PC-3 (cell line): ENCODE data around the gene CDH13. TPM values are rescaled to one million over a fixed set of nuclear protein-coding genes. Genes with fewer than 3 reads are reported as not detected.

Experiments
- ATAC-seq: fragments of 200-7000 bp; cut with Tn5 transposase; 2 replicates; pipeline ENCODE4 v1.9.1; 2020; ENCODE audit warnings: mild to moderate bottlenecking, moderate library complexity
- BruUV-seq: library from RNA; stranded (reverse); fragments of 400-500 nt; replicated peaks from 2 replicates; lab custom pipeline; 2021; lab: Mats Ljungman, UMichigan
- CTCF ChIA-PET: fragments of 300-600 bp; sonication (Branson Sonifier 250); formaldehyde crosslinking; loops from one replicate; lab custom pipeline; 2022; ENCODE audit warnings: antibody characterized with exemption; lab: Charles Lee
- POLR2A ChIA-PET: fragments of 300-600 bp; sonication (Branson Sonifier 250); formaldehyde crosslinking; loops from one replicate; lab custom pipeline; 2022; ENCODE audit warnings: antibody characterized with exemption; ENCODE audit not compliant: unreplicated experiment; lab: Charles Lee
- DNase-seq: peaks from one replicate; pipeline ENCODE4 v3.0.0-alpha.2; 2015
- H2AFZ ChIP-seq: fragments of 300-600 bp; sonication (generic); 2 replicates; pipeline ENCODE4 v1.6.0; 2016; ENCODE audit warnings: antibody characterized with exemption, low read length
- H3F3A ChIP-seq: fragments of 300-600 bp; sonication (generic); one replicate; pipeline ENCODE4 v1.6.0; 2017; ENCODE audit warnings: antibody characterized with exemption, low read length, control low read depth, mild to moderate bottlenecking; ENCODE audit not compliant: unreplicated experiment
- H3K27ac ChIP-seq: fragments of 300-600 bp; sonication (generic); 2 replicates; pipeline ENCODE4 v1.5.1; 2016; ENCODE audit warnings: mild to moderate bottlenecking, low read length
- H3K27me3 ChIP-seq: fragments of 300-600 bp; sonication (generic); 2 replicates; pipeline ENCODE4 v1.6.1; 2016; ENCODE audit warnings: low read length, mixed read lengths
- H3K36me3 ChIP-seq: fragments of 300-600 bp; sonication (generic); 2 replicates; pipeline ENCODE4 v1.6.1; 2016; ENCODE audit warnings: low read depth, mixed run types, low read length, mixed read lengths
- H3K4me1 ChIP-seq: fragments of 300-600 bp; sonication (generic); 2 replicates; pipeline ENCODE4 v1.5.1; 2016; ENCODE audit warnings: low read length; ENCODE audit not compliant: insufficient read depth
- H3K4me2 ChIP-seq: fragments of 300-600 bp; sonication (generic); 2 replicates; pipeline ENCODE4 v1.6.0; 2016; ENCODE audit warnings: low read length
- H3K4me3 ChIP-seq: fragments of 300-600 bp; sonication (generic); 2 replicates; pipeline ENCODE4 v1.5.1; 2016; ENCODE audit warnings: mild to moderate bottlenecking, low read length, mixed read lengths
- H3K79me2 ChIP-seq: fragments of 300-600 bp; sonication (generic); 2 replicates; pipeline ENCODE4 v1.6.1; 2017; ENCODE audit warnings: low read length, mixed read lengths
- H3K9ac ChIP-seq: fragments of 300-600 bp; sonication (generic); 2 replicates; pipeline ENCODE4 v1.6.0; 2016; ENCODE audit warnings: mild to moderate bottlenecking, low read length
- H3K9me2 ChIP-seq: fragments of 300-600 bp; sonication (generic); replicated peaks from 2 replicates; pipeline ENCODE4 v1.6.1; 2016; ENCODE audit warnings: mixed run types, low read length, mixed read lengths
- H3K9me3 ChIP-seq: fragments of 300-600 bp; sonication (generic); 2 replicates; pipeline ENCODE4 v1.6.1; 2016; ENCODE audit warnings: low read length, mixed read lengths
- H4K20me1 ChIP-seq: fragments of 300-600 bp; sonication (generic); 2 replicates; pipeline ENCODE4 v1.6.1; 2016; ENCODE audit warnings: low read length, mixed read lengths
- CTCF ChIP-seq: fragments of 300-600 bp; sonication (generic); conservative IDR thresholded peaks from 2 replicates; pipeline ENCODE4 v1.5.1; 2017; ENCODE audit warnings: antibody characterized with exemption, low read depth, mild to moderate bottlenecking, low read length
- EZH2 ChIP-seq: fragments of 300-600 bp; sonication (generic); IDR thresholded peaks from one replicate; pipeline ENCODE4 v1.6.1; 2017; ENCODE audit warnings: antibody characterized with exemption, mild to moderate bottlenecking, low read length; ENCODE audit not compliant: unreplicated experiment
- EZH2phosphoT487 ChIP-seq: fragments of 300-600 bp; sonication (generic); IDR thresholded peaks from 2 replicates; pipeline ENCODE4 v1.6.1; 2018; ENCODE audit warnings: mild to moderate bottlenecking, antibody characterized with exemption, low read length, borderline replicate concordance
- intact Hi-C: fragments of 100-400 bp; cut with micrococcal nuclease; formaldehyde crosslinking; loops from 2 replicates; pipeline ENCODE4 v1.9.0; 2023
- total RNA-seq: library from RNA; depleted of rRNA; stranded (reverse); fragments of >200 nt; gene quantifications from 2 replicates; pipeline ENCODE4 v1.2.3, GENCODE V29; 2014

CDH13 gene
- total RNA-seq, 1 experiment from 2014 or later: 0.36 TPM

- ATAC-seq: no peak
Observed at GRCh38 chr16:83116274-83116892, 489.6 kb downstream of the CDH13 start.

GRCh38 chr16:83117810-83118209 is 491.0 kb downstream of the CDH13 start:
- no peak overlapping the region for H3K4me3 ChIP-seq
- H3K79me2 ChIP-seq: no peaks in the 10 kb centered on the region
- no peak overlapping the region for H3K9ac ChIP-seq
- ATAC-seq (no peak), DNase-seq (no peak)
- H3K27ac ChIP-seq: no peak overlapping the region
- ChIA-PET POLR2A (no interaction called here), CTCF (no interaction called here)
- no peaks in the 10 kb centered on the region for H3K4me1 ChIP-seq
- H2AFZ ChIP-seq: no peak overlapping the region
- intact Hi-C loops: no loop called here
- H4K20me1 ChIP-seq: no peaks in the 10 kb centered on the region
- no peak for TF ChIP-seq CTCF
- no peak for TF ChIP-seq EZH2phosphoT487
- no peak for TF ChIP-seq EZH2
- H3K36me3 ChIP-seq: no peaks in the 10 kb centered on the region
- no TSS peak for BruUV-seq
- H3K9me2 ChIP-seq: no peaks in the 10 kb centered on the region
- H3K4me2 ChIP-seq: no peak overlapping the region
- H3F3A ChIP-seq: no peaks in the 10 kb centered on the region
- H3K9me3 ChIP-seq: no peaks in the 10 kb centered on the region
- no peaks in the 10 kb centered on the region for H3K27me3 ChIP-seq

More at GRCh38 chr16:83116274-83116892, 489.6 kb downstream of the CDH13 start:
- no TSS peak for BruUV-seq
- Histone ChIP-seq H3K36me3 (no peaks in the 10 kb centered on the region), H3K4me1 (no peaks in the 10 kb centered on the region), H3F3A (no peaks in the 10 kb centered on the region), H3K79me2 (no peaks in the 10 kb centered on the region), H3K27me3 (peaks cover 2% of the 10 kb centered on the region; the same call in 1 of the 2 replicates), H4K20me1 (no peaks in the 10 kb centered on the region), H3K9me3 (no peaks in the 10 kb centered on the region), H3K9me2 (no peaks in the 10 kb centered on the region), H3K9ac (no peak overlapping the region), H2AFZ (no peak overlapping the region), H3K4me2 (no peak overlapping the region), H3K4me3 (no peak overlapping the region), H3K27ac (no peak overlapping the region)
- no peak for DNase-seq
- intact Hi-C loops: no loop called here
- no peak for TF ChIP-seq CTCF
- no peak for TF ChIP-seq EZH2phosphoT487
- no peak for TF ChIP-seq EZH2
- ChIA-PET POLR2A (no interaction called here), CTCF (no interaction called here)

GRCh38 chr16:83118365-83118764 is 491.6 kb downstream of the CDH13 start:
- H3F3A ChIP-seq: no peaks in the 10 kb centered on the region
- no peak overlapping the region for H3K27ac ChIP-seq
- DNase-seq (no peak), ATAC-seq (no peak)
- H3K9ac ChIP-seq: no peak overlapping the region
- no peak overlapping the region for H2AFZ ChIP-seq
- no peaks in the 10 kb centered on the region for H3K4me1 ChIP-seq
- no peak overlapping the region for H3K4me2 ChIP-seq
- ChIA-PET CTCF (no interaction called here), POLR2A (no interaction called here)
- no TSS peak for BruUV-seq
- no peak overlapping the region for H3K4me3 ChIP-seq
- no peaks in the 10 kb centered on the region for H4K20me1 ChIP-seq
- H3K9me3 ChIP-seq: no peaks in the 10 kb centered on the region
- no peaks in the 10 kb centered on the region for H3K36me3 ChIP-seq
- no peaks in the 10 kb centered on the region for H3K9me2 ChIP-seq
- H3K79me2 ChIP-seq: no peaks in the 10 kb centered on the region
- intact Hi-C loops: no loop called here
- no peaks in the 10 kb centered on the region for H3K27me3 ChIP-seq
- no peak for TF ChIP-seq CTCF
- TF ChIP-seq EZH2: no peak
- no peak for TF ChIP-seq EZH2phosphoT487
